ENCODE measurements around the gene FZD1.

GRCh38 chr7:91242097-91242844 lies 22.0 kb upstream of the FZD1 start:
- TF ChIP-seq CTCF (conservative IDR thresholded peaks at IDR 0.05; ENCODE audit: low read depth in 2 of 2): no peak
- no peak for TF ChIP-seq POLR2AphosphoS5 (IDR thresholded peaks at IDR 0.05; ENCODE audit: low read depth)
- no peak for TF ChIP-seq EZH2 (IDR thresholded peaks at IDR 0.05; ENCODE audit: low read depth, unreplicated experiment)
- no peak for TF ChIP-seq NANOG (IDR thresholded peaks at IDR 0.05; ENCODE audit: borderline replicate concordance)
- no peak for TF ChIP-seq EZH2phosphoT487 (IDR thresholded peaks at IDR 0.05; ENCODE audit: unreplicated experiment)
- TF ChIP-seq JUNB (IDR thresholded peaks at IDR 0.05; ENCODE audit: unreplicated experiment): no peak
- TF ChIP-seq ETS1 (IDR thresholded peaks at IDR 0.05): no peak
- TF ChIP-seq STAT1 (IDR thresholded peaks at IDR 0.05; ENCODE audit: unreplicated experiment): no peak
- TF ChIP-seq REST (IDR thresholded peaks at IDR 0.05; ENCODE audit: unreplicated experiment): no peak
- TF ChIP-seq ZNF462 (CRISPR knock-in tag; IDR thresholded peaks at IDR 0.05): no peak
- TF ChIP-seq CREB1 (CRISPR knock-in tag; IDR thresholded peaks at IDR 0.05; ENCODE audit: low read depth): no peak
- no peak for TF ChIP-seq ZNF331 (CRISPR knock-in tag; IDR thresholded peaks at IDR 0.05; ENCODE audit: low read depth)
